ENCODE results near the gene GIPC3.

DNA sequence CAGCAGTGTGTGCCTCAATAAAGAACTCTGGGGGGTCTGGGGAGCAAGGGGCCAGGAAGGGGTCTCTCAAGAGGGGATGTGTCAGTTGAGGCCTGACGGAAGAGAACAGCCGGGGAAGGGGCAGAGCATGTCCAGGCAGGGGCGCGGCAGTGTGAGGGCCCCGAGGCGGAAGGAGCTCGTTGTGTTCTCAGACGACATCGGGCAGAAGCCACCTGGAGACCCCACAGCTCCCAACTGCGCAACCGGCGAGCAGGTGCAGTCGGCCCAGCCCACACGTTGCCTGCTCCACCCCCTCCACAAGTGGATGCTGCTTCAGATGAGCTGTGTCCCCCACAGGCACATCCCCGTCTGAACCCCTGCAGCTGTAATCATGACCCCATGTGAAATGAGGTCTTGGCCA is 36.4 kb downstream of the GIPC3 start:
- no peak for TF ChIP-seq CTCF (IDR thresholded peaks at IDR 0.05)
- TF ChIP-seq POLR2A (IDR thresholded peaks at IDR 0.05) = no peak
